IPS DF 19.7 (cell line): Measurements from ENCODE around the gene NRTN.
"Not testable (repeated sequence)": the region's sequence is repeated elsewhere in the genome, so short reads cannot be mapped to it uniquely, and the experiment has no call there.

Source experiments
- DNase-seq: peaks from one replicate; pipeline ENCODE4 v3.0.0-alpha.2; 2013; ENCODE audit warnings: low read depth, low spot score

NRTN gene

DNA sequence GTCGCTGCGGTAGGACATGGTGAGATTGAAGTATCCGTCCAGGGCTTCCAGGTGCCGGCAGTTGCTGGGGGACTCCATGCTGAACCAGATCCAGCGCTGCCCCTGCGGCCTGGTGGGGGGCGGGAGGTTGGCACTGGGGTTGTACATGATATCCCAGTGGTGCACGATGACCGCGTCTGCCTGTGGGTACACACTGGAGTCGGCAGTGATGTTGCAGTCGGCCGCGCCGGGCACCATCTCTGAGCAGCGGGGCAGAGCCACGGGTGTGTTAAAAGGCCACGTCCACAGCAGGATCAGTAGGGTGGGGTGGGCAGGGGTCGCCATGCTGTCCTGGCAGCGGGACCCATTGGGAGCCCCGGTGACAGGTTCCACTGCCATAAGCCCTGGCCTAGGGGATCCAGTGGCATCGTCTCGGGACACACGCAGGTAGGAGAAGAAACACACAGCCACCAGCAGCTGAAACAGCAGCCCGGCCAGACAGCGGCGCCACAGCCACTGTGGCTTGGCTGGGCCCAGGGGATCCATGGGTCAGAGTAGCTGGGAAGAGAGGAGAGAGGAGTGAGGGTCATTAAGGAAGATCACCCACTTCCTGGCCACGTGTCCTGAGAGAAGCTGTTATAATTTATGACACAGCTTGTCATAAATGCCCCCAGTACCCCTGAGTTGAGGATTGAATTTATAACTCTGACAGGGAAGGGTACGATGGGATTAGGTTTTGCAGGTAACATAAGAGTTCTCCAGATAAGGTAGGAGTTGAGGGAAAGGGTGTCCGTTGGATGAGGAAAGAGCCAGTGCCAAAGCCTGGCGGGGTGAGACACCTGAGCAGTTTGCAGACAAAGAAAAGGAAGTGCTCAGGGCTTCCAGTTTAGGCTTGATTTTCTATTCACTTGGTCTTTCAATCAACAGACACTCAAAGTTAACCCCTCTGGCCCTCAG lies 62.6 kb downstream of the NRTN start:
- no peak for DNase-seq

DNA sequence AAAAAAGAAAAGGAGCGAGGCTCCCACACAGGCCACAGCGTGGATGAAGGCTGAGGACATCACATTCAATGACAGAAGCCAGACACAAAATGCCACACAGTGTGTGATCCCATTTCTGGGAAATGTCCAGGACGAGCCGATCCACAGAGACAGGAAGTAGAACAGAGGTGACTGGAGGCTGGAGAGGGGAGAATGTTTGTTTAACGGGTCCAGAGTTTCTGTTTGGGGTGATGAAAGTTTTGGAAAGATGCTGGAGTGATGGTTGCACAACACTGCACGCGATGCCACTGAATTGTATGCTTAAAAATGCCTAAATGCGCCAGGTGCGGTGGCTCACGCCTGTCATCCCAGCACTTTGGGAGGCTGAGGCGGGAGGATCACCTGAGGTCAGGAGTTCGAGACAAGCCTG lies 66.1 kb downstream of the NRTN start:
- DNase-seq: no peak

GRCh38 chr19:5873617-5874199 lies 68.8 kb downstream of the NRTN start:
- no peak for DNase-seq

DNA sequence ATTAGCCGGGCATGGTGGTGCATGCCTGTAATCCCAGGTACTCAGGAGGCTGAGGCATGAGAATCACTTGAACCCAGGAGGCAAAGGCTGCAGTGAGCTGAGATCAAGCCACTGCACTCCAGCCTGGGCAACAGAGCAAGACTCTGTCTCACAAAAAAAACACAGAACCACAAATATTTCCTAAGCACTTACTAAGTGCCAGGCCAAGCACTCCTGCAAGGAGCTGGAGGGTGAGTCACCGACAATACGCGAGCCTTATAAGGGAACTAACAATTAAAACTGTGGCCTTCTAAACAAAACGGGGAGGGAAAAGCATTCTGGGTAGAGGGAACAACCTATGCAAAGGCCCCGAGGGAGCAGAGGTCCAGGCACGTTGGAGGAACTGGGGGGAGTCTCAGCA lies 69.6 kb downstream of the NRTN start:
- DNase-seq: not testable (repeated sequence)

- no peak for DNase-seq
These were observed 72.6 kb downstream of the NRTN start for GRCh38 chr19:5877427-5877826.

GRCh38 chr19:5877882-5878281 lies 73.0 kb downstream of the NRTN start:
- DNase-seq: no peak
